ENCODE results near the gene CFAP91.

CFAP91 gene

GRCh38 chr3:119702530-119703527, at the start of gene CFAP91:
TSS of gene CFAP91 (plus strand) at chr3:119703022. CDS start at chr3:119703099, 77 bp downstream.
- peak; percentile 71 to 82 for DNase-seq (ENCODE audit: extremely low read depth in 1 of 2, low read depth in 1 of 2)

- no peak for DNase-seq (ENCODE audit: extremely low read depth in 1 of 2, low read depth in 1 of 2)
Observed at GRCh38 chr3:119653876-119654275, 48.9 kb upstream of the CFAP91 start.

- no peak for DNase-seq (ENCODE audit: extremely low read depth in 1 of 2, low read depth in 1 of 2)
Observed at GRCh38 chr3:119657887-119658702, 44.7 kb upstream of the CFAP91 start.

- no peak for DNase-seq (ENCODE audit: extremely low read depth in 1 of 2, low read depth in 1 of 2)
Observed at GRCh38 chr3:119658994-119659393, 43.8 kb upstream of the CFAP91 start.

- DNase-seq (ENCODE audit: extremely low read depth in 1 of 2, low read depth in 1 of 2): no peak
Observed at GRCh38 chr3:119659606-119660291, 43.1 kb upstream of the CFAP91 start.

- no peak for DNase-seq (ENCODE audit: extremely low read depth in 1 of 2, low read depth in 1 of 2)
Observed at GRCh38 chr3:119660474-119661440, 42.1 kb upstream of the CFAP91 start, which contains the start of gene POPDC2. TSS of gene POPDC2 (minus strand) at chr3:119660589. CDS start at chr3:119660423, 166 bp downstream.

- DNase-seq (ENCODE audit: extremely low read depth in 1 of 2, low read depth in 1 of 2): no peak
Observed at GRCh38 chr3:119662604-119663373, 40.0 kb upstream of the CFAP91 start.

GRCh38 chr3:119663885-119664284, 38.9 kb upstream of the CFAP91 start:
- DNase-seq (ENCODE audit: extremely low read depth in 1 of 2, low read depth in 1 of 2): no peak

GRCh38 chr3:119664370-119664769, 38.5 kb upstream of the CFAP91 start:
- DNase-seq (ENCODE audit: extremely low read depth in 1 of 2, low read depth in 1 of 2): no peak

- DNase-seq (ENCODE audit: extremely low read depth in 1 of 2, low read depth in 1 of 2): no peak
Observed at GRCh38 chr3:119664850-119665379, 37.9 kb upstream of the CFAP91 start.

GRCh38 chr3:119665954-119666559, 36.8 kb upstream of the CFAP91 start:
- DNase-seq (ENCODE audit: extremely low read depth in 1 of 2, low read depth in 1 of 2): no peak

- no peak for DNase-seq (ENCODE audit: extremely low read depth in 1 of 2, low read depth in 1 of 2)
Observed at GRCh38 chr3:119669906-119670570, 32.8 kb upstream of the CFAP91 start.

- no peak for DNase-seq (ENCODE audit: extremely low read depth in 1 of 2, low read depth in 1 of 2)
Observed at GRCh38 chr3:119672776-119673175, 30.0 kb upstream of the CFAP91 start.

GRCh38 chr3:119673875-119674274, 28.9 kb upstream of the CFAP91 start:
- no peak for DNase-seq (ENCODE audit: extremely low read depth in 1 of 2, low read depth in 1 of 2)

GRCh38 chr3:119675188-119675874, 27.5 kb upstream of the CFAP91 start:
- DNase-seq (ENCODE audit: extremely low read depth in 1 of 2, low read depth in 1 of 2): no peak

GRCh38 chr3:119676020-119676419, 26.8 kb upstream of the CFAP91 start:
- DNase-seq (ENCODE audit: extremely low read depth in 1 of 2, low read depth in 1 of 2): no peak

Measured in stimulated activated CD8-positive, alpha-beta memory T cell treated with anti-CD3 and anti-CD28 coated beads, Interleukin-7, amount 100 ng/mL, for 48 hours (primary cell).